Inferior parietal cortex (tissue), 1 donor: ENCODE measurements around the gene AAK1.

Experiments used
- DNase-seq: peaks from one replicate; pipeline ENCODE4 v3.0.0-alpha.2; 2016; ENCODE audit errors: extremely low spot score

The AAK1 gene

DNA sequence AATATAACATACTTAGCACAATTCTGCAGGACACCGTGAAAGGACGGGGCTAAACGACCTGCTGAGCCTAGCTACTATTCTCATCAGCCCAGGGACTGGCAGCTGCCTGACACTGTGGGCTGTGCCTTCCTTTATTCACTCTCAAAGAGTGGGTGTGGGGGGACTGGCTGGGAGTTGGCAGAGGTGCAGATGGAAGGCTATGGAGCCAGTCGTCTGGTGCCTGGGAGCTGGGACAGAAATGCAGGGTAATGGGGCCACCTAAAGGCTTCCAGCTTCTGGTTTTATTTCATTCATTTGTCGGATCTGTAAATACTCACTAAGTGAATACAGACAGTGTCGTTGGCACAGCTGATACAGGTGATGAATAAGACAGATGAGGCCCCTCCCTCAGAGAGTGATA lies 150.3 kb downstream of the AAK1 start:
- DNase-seq: peak; percentile 44

DNA sequence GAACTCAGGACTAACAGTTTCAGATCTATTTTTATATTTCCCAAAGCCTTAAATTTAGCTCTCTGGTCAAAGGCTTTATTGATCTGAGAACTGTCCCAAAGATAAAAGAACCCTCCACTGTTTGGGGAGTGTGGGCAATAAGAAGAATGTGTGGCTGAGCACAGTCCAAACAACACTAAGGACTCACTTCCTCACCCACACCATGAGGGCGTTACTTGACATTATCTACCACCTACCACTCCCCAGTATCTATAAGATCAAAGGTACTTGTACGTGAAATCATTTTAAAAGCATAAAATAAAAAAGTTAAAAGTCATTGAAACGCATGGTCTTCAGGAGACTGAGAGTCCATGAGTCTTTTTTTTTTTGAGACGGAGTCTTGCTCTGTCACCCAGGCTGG lies 151.7 kb downstream of the AAK1 start:
- DNase-seq: no peak

DNA sequence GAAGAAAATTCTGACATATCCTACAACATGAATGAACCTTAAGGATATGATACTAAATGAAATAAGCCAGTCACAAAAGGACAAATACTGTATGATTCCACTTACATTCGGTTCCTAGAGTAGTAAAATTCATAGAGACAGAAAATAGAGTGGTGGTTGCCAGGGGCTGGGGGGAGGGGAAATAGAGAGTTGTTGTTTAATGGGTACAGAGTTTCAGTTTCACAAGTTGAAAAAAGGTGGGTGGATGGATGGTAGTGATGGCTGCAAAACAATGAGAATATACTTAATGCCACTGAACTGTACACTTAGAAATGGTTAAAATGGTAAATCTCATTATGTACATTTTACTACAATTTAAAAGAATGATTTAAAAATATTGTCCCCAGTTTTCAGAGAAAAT lies 153.1 kb downstream of the AAK1 start:
- DNase-seq: no peak

DNA sequence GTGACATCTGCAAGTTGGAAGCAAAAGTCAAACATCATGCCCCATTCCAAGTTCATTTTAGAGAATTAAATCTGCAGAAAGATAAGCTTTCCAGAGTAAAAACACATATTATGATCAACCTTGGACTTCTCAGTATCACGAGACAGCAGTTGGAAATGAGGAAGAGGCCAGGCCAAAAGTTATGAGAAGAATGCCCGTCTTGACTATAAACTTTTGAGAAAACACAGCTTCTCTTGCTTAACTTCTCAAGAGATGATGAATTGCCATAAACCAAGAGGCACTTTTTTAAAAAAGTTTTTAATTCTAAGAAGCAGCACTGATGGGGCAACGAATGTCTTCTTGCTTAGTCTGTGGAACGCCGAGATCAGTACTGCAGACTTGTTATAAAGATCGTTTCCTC lies 153.7 kb downstream of the AAK1 start:
- no peak for DNase-seq

DNA sequence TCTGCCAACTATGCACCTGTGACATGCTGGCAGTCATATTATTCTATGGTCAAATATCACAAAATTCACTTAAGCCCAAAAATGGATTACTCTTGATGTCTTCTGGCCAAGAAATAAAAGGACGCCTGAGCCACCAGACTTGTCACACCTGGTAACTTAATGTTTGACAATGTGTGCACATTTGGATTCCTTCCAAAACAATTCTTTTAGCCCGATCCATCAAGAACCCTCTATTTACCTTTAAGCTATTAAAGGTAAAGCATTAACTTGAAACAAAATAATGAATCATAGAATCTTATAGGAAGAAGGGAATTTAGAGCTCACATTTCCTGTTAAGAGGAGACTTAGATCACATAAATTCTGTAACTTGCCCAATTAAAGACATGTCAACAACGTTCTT lies 159.8 kb downstream of the AAK1 start:
- no peak for DNase-seq

DNA sequence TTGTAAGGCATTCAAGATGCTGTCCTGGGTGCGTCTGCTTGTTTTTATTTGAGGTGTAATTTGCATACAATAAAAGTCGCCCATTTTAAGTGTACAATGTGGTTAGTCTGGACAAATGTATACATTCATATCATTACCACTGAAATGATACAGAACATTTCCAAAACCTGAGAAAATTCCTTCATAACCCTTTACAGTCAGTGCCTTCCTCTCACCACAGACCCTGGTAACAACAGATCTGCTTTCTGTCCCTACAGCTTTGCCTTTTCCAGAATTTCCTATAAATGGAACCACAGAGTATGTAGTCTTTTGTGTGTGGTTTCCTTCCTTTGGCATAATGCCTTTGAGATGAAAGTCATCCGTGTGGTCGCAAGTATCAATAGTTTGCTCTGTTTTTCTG lies 160.5 kb downstream of the AAK1 start:
- DNase-seq: no peak

DNA sequence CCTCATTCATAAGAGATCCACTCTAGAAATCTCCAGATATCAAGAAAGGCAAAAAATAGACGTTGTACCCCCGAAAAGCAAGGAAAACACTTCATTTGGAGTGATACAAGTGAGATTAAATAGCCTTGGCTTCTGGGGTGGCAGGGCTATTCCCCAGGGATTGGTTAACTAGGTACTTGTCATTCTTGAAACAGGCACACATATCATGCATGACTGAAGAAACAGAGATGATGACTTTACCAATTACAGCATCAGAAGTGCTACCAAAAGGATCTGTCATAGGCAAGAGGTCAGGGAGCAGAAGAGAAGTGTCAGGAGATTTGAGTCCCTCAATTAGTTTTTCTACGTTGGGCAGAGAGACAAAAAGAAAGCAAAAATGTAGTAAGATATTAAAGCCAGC lies 161.1 kb downstream of the AAK1 start:
- DNase-seq: no peak

DNA sequence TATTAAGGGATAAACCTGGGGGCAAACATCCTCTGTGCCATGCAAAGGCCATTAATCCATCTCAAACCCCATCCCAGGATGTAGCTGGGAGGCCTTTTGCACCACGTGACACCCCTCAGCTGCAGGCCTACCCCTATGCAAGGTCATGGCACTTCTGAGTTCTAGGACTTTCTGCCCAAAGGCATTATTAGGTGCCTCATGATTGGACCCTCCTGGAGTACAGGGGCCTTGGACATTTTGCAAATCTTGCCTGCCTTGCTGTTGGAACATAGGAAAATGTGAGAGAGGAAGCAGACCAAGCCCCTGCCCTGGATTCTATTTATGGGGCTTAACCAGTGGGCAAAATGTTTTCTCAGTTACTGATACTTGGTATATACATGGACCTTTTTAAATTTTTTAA lies 162.1 kb downstream of the AAK1 start:
- no peak for DNase-seq

DNA sequence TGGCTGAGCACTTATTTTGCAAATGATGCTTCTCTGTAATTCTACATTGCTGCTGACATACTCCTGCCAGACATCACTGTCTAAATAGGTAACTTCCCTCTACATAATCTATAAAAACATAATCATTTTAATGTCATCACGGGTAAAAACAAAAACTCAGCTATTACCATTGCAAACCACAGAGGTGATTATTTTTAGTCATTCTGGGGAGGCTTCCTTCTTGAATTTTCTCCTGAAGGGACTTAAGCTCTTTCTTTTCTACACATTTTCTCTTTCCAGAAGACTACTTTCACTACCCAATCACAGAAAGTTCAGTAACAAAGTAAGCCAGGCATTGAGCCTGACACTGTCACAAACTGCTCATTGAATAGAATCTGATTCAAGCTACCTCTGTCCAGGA lies 165.9 kb downstream of the AAK1 start:
- no peak for DNase-seq

DNA sequence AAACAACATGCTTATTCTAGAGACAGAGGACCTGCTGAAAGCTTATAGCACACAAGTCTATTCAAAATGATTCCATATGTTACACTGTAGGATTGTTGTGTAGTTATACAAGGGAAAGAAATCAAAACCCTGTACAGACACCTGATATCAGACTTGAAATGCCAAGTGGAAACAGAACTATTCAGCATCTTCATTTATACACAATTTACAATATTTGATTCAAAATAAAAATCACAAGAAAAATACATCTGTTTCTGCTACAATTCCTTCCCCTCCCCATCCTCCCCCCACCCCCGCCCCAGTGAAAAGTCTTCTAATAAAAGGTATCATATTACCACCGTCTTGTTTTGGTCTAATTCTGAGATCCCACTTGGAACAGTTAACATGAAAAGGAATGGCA lies 168.9 kb downstream of the AAK1 start:
- DNase-seq: no peak

DNA sequence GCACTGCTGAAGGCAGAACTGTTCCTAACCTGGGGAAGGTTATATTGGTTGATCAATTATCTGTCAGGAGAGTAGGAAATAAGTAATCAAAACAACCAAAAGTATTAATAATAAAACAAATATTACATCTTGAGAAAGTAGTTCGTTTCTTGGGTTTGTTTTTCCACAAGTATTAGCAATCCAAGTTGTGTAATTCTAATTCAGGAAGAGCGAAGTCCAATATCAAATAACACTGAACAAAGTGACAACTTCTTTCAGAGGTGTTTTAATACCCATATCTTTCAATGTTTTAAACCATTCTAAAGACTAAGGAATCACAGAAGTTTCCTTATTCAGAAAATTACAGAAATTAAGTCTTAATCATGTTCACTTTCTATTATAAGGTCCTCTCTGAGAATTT lies 171.7 kb downstream of the AAK1 start:
- no peak for DNase-seq

DNA sequence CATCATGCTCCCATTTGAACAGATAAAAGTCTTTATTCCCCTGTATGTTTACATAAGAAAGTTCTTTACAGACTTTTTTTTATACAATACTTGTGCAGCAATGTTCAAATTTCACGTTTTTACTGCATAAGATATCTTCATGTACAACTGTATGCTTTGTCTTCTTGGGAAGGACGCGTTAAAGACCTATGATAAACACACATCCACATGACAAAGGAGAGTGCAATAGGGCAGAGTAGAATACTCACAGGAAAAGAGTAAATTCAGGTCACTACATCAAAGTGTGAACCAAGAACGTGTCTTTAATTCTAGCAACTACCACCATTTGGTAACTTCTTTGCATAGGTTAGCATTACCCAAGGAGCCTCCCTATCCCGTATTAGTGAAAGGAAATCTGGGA lies 172.6 kb downstream of the AAK1 start:
- DNase-seq: no peak

DNA sequence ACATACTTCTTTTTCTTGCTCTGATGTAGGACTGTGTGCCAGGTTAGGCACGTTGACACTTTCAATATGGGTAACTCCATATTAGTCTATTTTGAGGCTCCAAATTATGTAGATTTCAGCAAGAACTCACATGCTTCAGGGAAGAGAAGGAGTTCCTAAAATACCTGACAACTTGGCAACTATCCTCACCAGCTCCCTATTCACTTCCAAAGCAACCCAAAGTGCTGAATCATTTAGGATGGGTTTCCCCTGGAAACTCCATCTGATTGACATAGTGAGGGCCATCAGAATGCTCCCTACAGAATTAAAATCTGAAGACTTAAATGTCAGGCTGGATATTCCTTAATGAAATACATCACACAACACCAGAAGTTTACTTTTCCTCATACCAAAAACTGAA lies 173.8 kb downstream of the AAK1 start:
- no peak for DNase-seq

DNA sequence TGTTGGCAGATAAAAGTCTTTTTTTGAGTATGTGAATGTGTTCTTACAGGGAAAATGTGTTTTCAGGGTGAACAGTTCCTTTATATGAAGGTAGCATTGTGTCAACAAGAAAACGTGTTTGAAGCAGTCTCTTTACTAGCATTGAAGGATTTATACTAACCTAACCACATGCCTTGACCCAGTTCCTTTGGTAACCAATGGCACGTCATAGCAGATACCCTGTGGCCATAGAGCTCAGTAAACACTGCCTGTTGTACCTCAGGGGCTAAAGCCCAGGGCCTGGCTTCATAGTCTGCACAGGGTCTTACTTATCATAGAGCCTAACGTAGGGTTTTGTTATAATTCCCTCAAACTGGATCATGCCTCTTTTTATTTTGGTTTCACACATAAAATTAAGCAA lies 174.2 kb downstream of the AAK1 start:
- DNase-seq: no peak

DNA sequence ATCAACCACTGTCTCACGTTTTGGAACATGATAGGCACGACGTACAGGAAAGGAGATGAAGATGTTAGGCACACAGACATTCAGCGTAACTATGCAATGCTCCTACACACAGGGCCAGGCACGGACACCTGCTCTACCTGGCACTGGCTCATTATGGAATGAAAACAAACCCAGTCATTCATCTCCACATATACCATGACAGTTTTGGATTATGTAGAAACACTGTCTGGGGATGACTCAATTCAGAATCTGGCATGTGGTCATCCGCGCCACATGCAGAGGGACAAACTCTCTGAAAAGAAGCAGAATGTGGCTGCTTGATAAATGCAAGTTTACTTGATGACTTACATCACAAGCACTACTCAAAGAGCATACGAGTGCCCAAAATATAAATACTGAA lies 176.8 kb downstream of the AAK1 start:
- DNase-seq: no peak

DNA sequence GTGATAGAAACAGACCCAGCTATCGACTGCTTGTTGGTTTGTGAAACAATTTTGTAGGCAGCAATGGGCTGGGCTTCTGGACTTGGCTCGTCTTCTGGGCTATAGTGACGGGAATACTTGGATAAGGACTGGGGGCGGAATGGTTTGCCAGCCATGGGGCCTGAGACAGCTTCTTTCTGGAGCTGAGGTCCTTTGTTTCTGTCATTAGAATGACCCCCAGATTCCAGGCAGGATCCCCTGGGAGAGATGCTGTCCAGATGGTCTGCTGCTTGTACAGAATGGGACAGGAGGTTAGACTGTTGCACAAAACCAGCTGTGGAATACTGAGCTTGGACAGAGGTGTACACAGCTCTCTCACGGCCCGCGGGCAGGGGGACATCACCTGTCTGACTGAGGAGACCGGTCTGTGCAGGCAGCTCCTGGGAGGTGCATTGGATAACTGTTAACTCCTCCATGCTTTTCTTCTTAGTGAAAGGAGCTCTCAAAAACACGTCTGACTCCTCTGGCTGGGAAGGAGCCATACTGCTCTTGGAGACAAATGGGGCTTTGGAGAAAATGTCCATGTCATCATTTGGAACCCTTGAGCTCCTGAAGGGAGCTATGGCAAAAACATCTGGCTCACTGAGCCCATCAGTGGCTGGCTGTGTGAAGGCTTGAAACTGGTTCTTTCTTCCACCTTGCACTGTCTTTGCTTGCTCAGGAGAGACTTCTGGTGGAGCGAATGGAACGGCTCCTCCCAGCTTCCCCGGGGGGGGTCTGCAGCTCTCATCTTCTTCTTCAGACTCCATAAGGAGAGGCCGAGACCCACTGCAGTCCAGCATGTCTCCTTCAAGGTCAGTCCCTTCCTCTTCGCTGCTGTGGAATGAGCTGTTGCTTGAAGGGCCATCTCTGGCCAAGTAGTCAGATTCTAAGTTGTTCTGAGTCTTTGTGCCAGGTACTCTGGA lies 177.8 kb downstream of the AAK1 start:
- no peak for DNase-seq

DNA sequence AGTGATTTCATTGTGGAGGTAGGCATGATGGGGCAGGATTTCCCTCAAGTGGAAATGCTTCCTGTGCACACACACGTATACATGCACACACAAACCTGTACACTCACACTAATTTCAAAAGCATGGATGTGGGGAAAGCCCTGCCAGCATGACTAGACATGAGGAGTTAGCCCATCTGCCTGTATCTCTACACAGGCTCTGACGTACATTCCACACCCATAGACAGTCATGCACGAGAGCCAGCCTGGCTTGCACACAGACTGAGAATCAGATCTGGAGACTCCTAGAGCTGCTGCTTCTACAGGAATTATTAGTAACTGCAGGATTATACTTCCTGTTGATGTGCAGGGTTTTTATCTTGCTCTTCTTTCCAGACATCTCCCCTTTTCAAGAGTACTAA lies 179.0 kb downstream of the AAK1 start:
- DNase-seq: no peak

DNA sequence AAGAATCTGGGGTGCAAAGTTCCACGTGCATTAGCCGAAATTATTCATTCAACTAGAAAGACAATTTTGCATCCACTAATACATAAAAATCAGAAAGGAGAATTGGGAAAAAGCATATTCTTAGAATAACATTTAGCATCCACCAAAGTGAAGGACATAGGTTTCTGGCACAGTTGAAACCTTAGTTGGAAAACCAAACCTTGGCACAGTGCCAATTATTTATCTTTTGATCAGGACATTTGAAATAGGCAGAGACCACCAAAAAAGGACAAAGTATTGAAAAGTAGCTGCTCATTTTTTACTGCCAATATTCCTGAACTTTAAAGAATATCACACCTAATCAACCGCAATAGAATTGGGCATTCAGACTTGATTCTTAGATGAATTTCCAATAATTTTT lies 180.8 kb downstream of the AAK1 start:
- no peak for DNase-seq

DNA sequence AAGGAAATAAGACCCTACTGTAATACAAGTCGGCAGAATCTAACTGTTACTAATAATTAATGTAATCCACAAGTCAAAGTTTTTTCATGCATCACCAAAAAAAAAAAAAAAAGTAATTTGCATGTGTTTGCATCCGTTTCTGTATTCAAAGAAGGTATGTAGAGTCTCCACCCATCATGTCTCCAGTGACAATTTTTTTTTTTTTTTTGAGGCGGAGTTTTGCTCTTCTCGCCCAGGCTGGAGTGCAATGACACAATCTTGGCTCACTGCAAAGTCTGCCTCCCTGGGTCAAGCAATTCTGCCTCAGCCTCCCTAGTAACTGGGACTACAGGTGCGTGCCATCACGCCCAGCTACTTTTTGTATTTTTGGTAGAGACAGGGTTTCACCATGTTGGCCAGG lies 182.1 kb downstream of the AAK1 start:
- no peak for DNase-seq

DNA sequence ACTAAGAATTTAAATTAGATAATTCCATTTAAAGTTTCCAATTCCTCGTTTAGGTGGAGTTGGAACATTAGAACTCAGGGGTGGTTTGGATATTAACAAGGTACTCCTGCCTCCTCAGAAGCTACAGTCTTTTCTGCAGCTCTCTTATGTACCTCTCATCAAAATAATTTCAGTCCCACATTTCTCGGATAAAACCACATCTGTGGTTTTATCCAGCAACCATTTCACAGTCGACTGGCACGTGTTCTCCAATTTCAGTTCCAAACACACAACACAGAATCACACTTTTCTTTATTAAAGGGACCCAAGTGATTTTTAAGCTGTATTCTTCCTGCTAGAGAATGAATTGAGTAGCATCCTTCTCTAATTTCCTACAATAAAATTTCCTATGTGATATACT lies 183.6 kb downstream of the AAK1 start:
- no peak for DNase-seq

DNA sequence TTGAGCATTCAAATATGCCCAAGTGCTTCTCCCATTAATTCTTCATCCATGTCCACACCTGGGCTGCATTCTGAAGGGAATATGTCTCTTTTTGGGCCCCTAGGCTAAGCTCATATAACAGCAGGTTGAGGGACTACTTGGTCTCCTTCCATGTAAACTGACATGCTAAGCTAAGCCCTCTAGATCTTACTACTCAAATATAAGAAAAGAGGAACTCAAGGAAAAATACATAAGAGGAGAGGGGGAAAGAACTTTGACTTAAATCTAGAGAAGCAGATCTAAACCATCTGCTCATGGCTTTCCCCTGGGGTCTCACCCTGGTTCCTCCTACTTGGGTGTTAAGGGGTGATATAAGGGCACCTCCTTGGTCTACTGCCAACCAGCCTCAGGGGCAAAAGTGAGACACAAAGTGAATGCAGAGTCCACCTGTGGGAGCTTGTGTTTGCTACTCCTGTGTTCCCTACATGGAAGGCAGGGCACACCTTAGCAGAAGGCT lies 186.5 kb downstream of the AAK1 start:
- DNase-seq: no peak

DNA sequence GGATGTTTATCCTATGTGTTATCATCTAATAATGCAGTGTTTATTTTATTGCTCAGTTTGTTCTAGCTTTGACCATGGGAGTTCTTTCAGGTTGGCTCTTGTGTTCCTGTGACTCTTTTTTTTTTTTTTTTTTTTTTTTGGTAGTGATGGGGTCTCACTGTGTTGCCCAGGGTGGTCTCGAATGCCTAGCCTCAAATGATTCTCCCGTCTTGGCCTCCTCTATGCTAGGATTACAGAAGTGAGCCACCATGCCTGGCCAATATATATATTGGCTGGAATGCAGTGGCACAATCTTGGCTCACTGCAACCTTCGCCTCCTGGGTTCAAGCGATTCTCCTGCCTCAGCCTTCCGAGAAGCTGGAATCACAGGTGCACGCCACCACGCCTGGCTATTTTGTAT lies 187.4 kb downstream of the AAK1 start:
- no peak for DNase-seq

DNA sequence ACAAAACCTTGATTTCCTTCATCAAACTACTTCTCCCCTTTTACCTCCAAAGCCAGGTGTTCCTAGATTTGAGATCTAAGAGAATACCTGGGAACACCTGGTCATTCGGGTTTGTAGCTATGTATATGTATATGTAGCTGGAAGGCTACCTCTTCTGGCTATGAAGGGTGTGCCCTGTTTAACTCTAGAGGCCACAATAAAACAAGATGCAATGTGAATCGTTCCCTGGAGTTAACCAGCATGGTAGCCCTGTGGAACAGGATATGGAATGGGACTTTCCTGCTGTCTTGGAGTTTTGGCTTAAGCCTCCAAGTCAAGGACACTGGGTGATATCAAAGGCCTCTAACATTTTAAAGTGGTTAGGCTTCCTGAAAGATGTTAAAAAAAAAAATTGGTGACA lies 188.6 kb downstream of the AAK1 start:
- no peak for DNase-seq
